NOMO-1 treated with dmso at 0.1 percent for 144 hours (cell line): ENCODE data around the gene INTS2.
"Not testable (repeated sequence)": the region's sequence is repeated elsewhere in the genome, so short reads cannot be mapped to it uniquely, and the experiment has no call there.

Source experiments
- DNase-seq: peaks from one replicate; lab custom pipeline; 2025; ENCODE audit not compliant: unreplicated experiment; lab: John Stamatoyannopoulos, UW

The INTS2 gene

DNA sequence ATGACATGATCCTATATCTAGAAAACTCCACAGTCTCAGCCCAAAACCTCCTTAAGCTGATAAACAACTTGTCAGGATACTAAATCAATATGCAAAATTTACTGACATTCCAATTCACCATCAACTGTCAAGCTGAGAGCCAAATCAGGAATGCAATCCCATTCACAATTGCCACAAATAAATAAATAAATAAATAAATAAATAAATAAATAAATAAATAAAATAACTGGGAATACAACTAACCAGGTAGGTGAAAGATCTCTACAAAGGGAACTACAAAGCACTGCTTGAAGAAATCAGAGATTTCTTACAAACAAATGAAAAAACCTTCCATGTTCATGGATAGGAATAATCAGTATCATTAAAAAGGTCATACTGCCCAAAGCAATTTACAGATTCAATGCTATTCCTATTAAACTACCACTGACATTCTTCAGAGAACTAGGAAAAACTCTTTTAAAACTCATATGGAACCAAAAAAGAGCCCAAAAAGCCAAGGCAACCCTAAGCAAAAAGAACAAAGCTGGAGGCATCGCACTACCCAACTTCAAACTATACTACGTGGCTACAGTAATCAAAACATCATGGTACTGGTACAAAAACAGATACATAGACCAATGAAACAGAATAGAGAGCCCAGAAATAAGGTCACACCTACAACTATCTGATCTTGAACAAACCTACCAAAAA lies 102.2 kb downstream of the INTS2 start:
- DNase-seq, result no peak

DNA sequence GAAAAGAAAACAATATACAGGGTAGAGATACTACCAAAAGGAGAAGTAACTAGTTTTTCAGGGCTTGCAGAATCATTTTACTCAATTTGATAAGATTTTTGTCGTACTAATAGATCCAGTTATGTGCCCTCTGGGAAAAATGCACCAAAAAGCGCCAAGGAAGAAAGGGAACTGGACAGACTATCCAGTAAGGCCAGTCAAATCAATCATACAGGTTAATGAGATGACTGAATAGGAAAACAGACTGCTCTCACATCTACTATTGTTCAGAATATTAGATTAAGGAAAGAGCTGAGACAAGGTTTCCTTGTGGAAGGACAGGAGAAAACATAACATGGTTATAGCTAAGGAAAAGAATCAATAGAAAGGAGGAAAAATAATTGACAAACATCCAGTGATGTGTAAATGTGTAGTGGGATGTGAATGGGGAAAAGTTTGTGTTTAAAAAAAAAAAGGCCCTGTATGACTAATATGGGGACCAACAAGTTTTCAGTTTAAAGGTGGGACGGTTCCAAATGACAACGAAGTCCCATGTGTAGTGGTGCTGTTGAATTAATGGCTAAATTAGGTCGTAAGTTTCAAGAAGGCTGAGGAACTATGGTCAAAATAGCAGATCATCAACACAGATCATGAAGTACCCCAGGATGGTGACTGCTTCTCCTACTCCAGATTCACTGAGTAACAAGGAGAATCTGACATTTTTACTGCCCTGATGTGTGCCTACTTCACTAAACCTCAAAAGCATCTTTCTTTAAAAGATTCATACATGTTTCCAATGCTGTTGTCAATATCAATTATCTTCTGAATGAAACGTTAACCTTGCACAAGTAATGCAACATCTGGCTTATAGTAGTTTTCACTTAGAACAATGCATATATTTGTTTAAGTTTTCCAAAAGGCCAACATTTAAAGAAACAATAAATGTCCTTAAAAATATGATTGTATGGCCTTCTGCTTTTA lies 105.2 kb downstream of the INTS2 start:
- no peak for DNase-seq

DNA sequence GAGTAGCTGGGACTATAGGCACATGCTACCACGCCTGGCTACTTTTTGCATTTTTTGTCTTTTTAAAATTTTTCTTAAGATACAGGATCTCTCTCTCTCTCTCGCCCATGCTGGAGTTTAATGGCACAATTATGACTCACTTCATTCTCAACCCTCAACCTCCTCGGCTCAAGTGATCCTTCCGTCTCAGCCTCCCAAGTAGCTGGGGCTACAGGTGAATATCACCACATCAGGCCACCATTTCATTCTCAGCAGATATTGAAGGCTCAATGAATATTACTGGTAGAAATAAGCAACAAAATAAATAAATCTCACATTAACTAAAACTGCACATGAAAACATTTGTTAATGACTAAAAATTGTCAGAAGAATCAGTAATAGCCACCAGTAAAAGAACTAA lies 106.1 kb downstream of the INTS2 start:
- DNase-seq, result no peak

DNA sequence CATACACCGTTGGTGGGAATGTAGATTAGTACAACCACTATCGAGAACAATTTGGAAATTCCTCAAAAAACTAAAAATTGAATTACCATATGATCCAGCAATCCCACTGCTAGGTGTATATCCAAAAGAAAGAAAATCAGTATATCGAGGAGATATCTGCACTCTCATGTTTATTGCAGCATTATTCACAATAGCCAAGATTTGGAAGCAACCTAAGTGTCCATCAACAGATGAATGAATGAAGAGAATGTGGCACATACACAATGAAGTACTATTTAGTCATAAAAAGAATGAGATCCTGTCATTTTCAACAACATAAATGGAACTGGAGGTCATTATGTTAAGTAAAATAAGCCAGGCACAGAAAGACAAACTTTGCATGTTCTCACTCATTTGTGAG lies 108.5 kb downstream of the INTS2 start:
- DNase-seq, result not testable (repeated sequence)

DNA sequence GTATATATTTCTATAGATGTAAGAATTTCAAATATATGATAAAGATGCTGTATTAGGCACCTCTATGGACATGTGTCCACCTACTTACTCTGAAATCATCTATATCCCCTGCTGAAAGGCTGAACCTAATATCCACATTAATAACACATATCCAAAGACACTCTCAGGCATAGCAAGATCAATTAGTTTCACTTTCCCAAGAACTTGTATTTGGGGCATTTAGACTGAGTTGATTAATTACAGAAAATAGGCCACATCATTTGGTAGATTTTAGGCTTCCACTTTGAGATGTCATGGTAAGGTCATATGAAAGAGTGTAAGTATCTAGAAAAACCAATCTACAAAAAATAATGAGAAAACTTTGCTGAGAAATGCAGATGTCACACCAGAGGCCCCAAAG lies 109.6 kb downstream of the INTS2 start:
- no peak for DNase-seq

DNA sequence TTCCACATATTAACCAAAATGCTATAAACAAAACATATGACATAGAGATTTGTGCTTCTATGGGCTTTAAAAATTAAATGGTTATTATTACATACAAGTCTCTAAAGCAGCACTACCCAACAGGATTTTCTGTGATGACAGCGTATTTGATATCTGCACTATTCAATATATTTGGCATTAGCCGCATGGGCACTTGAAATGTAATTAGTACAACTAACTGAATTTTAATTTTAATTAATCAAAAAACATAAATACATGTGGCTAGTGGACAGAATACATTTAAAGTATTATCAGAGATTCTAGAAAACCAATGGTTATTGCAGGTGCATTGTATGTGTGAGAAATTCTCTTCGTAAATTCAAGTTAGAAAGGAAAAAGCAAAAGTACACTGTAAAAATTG lies 110.3 kb downstream of the INTS2 start:
- DNase-seq, result no peak

DNA sequence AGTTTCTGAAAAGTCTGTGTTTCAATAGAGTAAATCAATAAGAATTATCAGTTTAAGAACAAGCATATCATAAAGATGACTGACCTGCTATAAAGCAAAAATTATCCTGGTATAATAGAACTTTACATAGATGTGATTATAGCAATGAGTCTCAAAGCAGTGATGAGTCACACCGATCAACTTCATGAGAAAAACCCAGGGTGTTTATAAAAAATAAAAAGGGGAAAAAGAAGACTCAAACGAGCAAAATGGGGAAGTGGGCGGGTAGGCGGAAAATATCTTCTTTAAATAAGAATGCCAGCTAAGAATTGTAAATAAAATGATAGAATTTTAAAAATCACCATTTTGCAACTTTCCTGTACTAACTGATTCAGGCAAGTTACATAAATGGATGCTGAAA lies 111.2 kb downstream of the INTS2 start:
- peak; percentile 33 for DNase-seq

DNA sequence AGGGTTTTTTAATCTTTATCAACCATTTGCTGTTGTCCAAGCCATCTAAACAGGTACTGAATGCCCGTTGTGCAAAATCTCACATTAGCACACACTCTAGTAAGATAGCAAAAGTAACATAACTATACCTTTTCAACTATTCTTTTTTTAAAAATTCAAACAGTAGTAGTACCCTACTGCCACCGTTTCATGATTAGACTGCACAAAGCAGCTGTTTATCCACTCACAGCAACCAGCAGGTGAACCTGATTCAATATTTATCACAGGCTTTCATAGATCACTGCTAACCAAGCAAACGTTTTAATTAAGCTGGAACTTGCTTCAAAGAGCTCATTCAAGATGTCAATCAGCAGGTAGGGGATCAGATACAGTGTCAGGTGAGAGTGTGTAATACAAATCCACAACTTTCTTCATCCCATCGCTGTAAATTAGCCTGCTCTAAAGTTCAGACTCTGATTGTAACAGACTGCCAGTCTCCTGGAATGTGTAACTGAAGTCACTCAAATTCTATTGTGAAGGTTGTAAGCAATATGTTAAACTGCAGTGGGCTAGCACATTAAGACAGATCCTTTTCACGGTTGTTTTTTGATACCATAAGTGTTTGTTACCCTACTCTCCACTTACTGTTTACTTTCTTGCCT lies 111.8 kb downstream of the INTS2 start:
- no peak for DNase-seq
